Measurements from ENCODE around the gene EPHB2.

GRCh38 chr1:22773981-22774832, 63.6 kb downstream of the EPHB2 start:
- TF ChIP-seq EP300 (IDR thresholded peaks at IDR 0.05) (no peak), POLR2A (IDR thresholded peaks at IDR 0.05) (no peak), POLR2AphosphoS5 (IDR thresholded peaks at IDR 0.05) (no peak)
- TF ChIP-seq, protein P1, sequence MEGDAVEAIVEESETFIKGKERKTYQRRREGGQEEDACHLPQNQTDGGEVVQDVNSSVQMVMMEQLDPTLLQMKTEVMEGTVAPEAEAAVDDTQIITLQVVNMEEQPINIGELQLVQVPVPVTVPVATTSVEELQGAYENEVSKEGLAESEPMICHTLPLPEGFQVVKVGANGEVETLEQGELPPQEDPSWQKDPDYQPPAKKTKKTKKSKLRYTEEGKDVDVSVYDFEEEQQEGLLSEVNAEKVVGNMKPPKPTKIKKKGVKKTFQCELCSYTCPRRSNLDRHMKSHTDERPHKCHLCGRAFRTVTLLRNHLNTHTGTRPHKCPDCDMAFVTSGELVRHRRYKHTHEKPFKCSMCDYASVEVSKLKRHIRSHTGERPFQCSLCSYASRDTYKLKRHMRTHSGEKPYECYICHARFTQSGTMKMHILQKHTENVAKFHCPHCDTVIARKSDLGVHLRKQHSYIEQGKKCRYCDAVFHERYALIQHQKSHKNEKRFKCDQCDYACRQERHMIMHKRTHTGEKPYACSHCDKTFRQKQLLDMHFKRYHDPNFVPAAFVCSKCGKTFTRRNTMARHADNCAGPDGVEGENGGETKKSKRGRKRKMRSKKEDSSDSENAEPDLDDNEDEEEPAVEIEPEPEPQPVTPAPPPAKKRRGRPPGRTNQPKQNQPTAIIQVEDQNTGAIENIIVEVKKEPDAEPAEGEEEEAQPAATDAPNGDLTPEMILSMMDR (IDR thresholded peaks at IDR 0.05) = no peak

Data from suprapubic skin (tissue), 4 donors.